Activated CD8-positive, alpha-beta memory T cell treated with anti-CD3 and anti-CD28 coated beads, Interleukin-2, amount 50 U/mL, for 48 hours (primary cell): Measurements from ENCODE around the gene BCL2.
"Not testable (repeated sequence)": the region's sequence is repeated elsewhere in the genome, so short reads cannot be mapped to it uniquely, and the experiment has no call there.

Source experiments
- DNase-seq: peaks from one replicate; pipeline ENCODE4 v3.0.0-alpha.2; 2020

Gene BCL2

DNA sequence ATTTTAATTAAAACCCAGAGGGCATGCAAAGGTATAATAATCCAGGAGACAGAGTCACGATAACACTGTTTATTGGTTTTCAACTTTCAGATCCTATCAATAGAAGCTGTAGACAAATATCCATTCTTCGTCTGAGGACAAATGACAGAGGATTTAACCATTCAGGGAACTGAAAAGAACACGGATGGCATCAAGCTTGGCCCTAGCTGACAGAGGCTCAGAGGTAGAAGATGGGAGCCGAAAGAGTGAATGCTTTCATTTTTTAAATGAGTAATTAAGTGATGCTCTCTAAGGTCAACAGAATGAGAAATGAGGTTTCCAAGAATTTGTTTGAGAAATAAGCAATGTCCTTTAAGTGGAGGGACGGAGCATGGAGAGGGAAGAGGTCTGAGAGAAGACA, 62.1 kb downstream of the BCL2 start:
- DNase-seq: no peak

DNA sequence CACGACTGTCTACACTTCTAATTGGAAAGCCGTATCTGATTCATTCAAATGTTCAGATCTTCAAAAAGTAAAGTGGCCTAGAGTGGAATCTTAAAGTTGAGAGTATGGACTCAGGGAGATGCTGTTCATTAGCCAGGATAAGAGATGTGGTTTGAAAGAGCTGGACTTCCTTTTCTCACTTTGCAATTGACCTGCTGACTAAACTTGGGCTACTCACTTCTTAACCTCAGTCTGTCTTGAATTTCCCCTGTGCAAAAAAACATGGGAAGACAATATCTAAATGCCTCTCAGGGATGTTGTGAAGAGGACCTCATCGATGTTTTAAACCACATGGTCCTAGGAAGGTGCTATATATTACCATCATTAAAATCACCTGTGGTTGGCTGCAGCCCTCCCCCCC, 64.1 kb downstream of the BCL2 start:
- no peak for DNase-seq

DNA sequence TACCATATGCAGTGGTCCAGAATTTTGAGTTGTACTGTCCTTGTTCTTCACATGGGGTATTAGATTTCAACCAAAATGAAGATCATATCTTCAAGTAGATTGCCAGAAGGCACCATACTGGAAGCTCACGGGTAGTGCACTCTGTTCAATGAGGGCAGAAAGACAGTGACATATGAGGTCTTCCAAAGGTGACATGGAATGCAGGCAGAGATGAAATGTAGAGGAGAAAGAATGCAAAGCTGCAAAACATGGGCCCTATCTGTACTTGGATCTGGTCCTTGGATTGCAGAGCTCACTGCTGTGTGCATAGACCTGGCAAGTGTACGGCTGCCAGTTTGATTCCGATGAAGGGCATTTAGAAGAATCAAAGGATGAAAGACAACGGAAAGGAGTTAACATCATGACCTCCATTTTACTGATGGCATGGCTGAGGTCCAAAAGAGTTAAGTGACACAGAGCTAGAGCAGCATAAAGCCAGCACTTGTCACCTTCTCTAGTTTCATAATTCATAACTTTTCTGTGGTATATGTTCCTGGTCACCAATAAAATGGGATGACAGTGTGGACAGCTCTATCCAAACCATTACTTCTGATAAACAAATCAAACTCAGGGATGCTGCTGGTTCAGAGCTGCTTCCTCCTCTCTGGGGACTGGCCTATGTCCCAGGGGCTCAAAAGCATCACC, 64.7 kb downstream of the BCL2 start:
- no peak for DNase-seq

DNA sequence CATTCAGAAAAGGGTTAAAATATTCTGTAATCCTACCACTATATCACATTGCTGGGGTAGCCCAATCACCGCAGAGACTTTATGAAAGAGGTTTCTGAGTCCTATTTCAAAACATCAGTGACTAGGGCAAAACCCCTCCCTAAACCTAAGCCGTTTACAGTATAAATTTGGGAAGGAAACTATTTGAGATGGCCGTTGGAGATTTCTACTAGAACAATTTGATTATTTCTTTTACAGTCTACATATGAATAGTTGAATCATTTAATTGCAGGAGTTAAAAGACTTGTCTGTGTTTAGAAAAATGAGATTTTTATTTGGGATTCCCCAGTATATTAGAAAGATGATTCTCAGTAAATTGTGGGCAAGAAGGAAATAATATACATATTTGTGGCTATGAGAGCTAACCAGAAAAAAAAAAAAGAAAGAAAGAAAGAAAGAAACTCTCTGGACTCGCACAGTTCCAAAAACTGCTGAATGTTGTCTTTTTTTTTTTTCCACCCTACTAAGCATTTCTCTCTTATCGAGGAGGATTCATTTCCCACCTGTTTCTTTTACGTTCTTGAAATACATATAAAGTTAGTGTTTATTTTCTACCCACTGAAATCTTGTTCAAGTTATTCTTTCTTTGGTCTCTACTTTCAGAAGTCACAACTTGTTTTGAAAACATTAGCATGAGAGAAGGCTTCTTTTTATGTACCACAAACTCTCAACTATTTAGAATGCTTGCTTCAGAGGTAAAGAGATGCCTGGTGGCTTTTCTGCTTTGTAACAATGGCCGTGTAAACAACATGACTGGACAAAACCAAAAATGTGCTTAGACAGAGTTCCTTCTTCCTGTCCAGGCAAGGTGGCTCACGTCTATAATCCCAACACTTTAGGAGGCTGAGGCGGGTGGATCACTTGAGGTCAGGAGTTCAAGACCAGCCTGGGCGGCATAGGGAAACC, 65.9 kb downstream of the BCL2 start:
- no peak for DNase-seq

DNA sequence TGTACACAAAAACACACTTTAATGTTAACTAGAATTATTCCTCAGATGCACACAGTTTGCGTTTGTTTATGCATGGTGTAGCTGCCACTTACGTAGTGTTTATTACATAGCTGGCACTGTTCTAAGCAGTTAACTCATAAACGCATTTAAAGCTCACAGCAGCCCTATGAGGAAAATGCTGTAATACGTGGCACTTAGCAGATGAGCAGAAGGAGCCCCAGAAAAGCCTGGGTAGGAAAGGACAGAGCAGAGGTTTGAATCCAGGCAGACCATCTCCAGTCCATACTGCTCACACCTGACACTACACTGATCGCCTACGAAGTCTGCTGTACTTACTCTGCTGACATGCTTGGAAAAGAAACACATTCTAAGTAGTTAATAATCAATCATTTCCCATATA, 66.6 kb downstream of the BCL2 start:
- no peak for DNase-seq

DNA sequence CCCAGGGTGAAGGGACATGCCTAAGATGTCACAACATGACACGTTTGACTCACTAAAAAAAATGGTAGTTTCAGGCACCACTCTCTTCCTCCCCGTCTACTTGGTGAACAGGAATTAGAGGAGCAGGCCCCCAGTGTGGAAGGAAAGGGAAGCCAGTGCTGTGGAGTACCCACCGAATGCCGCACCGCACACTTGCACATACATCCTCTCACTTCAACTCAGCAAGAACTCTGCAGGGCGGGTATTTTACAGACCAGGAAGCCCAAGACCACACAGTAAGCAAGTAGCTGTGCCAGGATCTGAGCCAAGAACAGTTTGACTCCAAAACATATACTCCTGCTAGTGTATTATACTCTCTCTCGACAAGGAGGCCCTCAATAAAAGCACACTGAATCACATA, 69.8 kb downstream of the BCL2 start:
- no peak for DNase-seq

DNA sequence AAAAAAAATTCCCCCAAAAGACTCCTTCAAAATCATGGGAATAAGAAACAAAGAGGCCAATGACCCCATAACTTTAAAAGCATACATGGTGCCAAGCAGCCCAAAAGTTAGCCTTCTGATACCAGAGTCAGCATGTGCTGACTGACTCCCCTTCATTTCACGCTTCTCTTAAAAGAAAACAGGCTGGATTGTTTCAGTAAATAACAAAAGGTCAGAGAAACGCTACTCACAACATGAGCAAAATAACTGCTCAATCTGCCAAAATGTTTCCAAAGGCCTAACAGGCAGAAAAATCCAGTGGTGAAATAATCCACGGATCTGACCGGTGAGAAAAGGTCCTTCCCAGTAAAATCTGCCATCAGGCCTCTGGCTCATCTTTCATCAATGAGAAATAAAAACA, 71.6 kb downstream of the BCL2 start:
- no peak for DNase-seq

DNA sequence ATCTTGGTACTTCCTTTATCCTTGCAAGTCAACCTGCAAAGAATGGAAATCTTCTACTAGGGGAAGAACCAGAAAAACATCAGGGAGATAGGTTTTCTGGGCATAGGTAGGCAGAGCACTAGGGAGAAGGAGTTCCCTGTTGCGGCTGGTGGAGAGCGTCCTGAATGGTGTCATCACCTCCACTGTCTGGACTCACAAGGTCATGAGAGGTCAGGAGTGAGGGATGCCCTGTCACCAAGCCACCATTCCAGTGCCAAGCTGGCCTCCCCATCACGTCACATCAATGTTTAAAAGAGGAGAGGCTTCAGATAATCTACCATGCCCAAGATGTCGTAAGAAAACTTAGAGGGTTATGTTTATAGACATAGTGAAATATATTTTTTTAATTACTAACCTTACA, 72.1 kb downstream of the BCL2 start:
- DNase-seq: no peak

DNA sequence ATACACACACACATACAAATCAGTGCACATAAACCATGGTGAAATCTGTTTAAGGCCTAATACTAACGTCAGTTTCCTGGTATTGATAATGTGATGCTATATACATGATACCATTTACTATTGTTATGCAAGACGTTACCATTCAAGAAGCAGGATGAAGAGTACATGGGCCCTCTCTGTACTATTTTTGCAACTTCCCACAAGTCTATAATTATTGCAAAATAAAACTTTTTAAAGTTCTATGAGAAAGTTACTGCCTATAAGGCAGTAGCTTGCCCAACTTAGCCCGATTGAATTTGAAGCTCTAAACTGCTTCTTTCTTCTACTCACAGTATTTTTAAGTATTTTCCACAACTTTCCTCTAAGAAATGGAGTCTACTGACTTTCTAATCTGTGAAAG, 74.0 kb downstream of the BCL2 start:
- DNase-seq: no peak

DNA sequence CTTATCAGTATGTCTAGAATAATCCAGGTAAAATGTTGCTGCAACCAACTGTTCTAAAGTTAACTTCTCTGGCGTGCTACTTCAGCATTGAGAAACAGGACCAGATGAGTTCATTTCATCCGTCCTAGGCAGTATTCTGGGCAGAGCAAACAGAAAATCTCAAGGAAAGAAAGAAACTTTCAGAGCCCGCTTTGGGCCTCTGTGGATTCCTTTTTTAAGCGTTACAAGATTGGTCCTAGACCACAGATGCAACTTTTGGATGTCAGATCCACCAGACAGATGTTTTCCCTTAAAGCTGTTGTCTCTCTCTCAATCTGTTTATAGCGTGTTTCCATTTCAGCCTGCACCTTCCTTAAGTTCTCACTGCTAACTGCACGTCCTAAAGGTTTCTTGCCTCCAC, 75.0 kb downstream of the BCL2 start:
- no peak for DNase-seq

DNA sequence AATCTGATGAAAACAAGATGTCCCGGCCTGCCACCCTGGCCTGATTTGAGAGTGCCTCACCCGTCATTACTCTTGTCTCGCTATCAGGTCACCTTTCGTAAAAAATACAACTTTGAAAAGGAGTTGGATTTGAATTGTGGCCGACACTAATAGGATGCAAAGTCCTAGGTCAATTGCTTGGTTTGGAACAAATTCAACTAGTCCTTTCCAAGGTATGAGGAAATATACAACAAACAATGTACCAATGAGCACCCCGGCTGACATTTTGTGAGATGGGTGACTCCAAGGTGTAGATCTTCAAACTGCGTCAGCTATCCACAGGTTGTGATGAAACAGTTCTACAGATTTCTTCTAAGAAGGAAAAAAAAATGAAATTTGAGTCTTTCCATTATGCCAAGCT, 77.8 kb downstream of the BCL2 start:
- no peak for DNase-seq

DNA sequence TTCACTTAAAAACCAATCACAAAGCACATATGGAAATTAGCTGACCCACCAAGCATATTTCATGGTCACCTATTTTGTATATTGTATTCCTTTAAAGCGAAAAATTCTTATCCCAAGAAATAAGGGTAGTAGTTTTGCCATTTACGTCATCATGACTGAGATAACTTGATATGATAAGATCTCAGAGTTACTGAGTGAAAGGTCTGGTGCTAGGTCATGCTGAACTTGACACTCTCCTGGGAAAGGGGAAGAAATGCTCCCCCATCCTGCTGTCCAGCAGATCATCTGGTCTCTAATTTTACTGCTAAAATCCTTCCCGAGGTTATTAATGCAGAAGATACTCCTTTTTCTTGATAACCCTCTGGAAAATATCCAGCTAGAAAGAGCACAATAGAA, 78.3 kb downstream of the BCL2 start:
- no peak for DNase-seq

DNA sequence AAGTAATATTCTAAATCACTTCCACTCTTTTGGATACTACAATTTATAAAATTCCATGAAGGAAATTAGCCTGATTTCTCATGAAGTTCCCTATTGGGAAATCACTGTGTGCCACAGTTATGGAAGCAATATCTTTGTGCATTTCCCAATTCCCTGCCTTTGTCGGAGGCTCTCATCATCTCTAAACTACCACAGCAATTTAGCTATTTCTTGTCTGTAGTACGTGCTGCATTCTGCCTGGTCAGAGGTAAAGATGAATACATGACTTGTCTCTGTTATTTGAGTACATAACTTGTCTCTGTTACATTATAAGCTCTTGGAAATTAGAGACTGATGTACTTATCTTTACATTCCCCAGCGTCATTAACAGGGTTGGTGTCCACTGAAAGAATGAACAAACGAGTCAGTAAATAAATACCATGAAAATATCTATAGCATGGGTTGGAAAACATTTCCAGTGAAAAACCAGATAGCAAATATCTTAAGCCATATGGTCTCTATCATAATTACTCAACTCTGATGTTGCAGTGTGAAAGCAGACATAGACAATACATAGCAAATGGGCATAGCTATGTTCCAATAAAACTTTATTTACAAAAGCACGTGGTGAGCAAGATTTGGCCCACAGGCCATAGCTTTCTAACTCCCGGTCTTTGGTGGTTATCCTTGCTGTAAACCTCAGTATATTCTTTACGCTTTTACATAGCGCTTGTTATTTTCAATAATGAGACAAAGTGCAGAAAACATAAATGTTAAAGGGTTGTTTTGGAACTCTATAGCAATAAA, 78.8 kb downstream of the BCL2 start:
- no peak for DNase-seq

DNA sequence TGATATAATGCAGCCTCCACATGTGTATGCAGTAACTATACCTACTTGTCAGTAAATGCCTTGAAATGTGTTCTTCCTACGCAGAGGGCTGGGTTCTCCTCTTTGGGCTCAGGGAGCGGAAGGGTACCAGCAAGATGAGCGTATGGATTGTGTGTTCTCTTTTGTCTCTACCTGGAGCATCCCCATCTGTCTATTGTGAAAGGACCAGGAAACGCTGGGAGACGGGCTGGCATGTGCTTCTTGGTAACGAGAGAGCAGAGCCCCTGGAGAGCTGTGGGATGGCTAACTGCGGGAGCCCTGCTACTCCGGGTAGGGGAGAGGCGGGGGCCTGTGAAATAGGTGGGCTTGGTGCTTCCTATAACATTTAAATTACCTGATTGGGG, 80.9 kb downstream of the BCL2 start:
- DNase-seq: no peak

DNA sequence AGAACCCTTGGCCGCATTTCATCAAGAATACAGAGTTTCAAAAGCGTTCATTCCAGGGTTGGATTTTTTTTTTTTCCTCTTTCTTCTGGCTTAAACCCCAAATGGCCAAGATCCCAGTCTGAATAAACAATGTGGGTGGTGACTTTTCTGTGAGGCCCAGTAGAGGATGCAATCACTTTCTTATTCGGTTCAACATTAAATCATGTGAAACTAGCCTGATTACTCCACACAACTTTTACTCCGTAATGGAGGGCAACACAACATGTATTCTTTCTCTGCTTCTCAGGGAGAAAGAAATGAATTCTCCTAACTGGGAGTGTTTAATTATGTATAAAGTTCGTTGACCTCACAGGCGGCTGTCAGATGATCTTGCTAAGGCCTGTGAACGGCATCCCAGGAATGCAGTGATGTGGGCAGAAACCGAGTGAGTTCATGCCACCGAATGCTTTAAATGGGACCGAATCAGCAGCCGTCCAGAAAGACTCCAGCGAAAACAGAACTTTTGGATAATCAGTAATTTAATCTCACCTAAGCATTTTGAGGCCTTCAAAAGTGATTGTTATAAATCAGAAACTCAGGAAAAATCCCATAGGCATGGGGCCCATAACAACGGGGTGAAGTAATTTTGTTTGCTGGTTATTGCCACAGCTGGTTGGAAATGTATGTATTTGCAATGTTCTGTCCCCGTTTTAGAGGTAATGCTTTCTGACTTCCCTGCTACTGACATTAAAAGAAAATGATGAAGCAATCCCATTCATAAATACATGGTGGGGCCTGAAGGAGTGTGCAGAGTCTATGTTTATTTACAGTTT, 81.5 kb downstream of the BCL2 start:
- no peak for DNase-seq

DNA sequence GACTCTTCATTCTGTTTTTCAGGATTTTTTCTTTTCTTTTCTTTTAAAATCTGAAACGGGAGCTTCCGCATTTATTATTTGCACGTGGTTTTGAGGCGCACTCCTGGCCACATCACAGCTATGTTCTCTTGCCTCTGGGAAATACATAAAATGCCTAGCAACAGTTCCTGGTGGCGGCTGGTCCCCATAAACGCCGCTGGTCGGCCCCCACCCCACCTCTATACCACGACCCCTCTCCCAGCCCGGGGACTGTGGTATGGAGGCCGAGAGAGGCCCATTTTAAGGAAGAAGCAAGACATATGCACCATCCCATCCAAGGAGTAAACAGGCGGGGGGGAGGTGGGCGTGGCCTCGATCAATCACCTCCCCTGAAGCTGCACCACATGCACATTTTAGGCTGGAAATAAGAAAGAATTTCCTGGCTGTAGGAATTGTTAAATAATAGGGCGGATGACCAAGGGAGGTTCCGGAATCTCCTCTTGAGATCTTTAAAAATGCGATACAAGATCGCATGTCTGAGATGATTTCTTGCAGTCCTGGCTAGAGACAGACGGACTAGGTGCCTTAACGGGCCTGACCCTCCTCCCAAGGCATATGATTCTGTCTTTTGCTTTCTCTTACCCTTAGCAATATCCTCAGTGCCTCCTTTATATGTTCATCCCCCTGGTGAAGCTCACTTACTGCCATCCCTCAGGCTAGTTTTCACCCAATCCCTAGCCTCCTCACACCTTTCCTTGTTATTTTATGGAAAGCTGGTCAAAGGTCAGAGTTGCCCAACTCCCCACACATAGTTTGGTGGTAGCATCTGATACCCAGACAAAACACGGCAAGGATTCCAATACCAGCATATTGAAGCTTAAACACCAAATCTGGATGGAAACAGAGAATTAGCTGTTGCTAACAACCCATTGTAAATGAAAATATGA, 82.4 kb downstream of the BCL2 start:
- DNase-seq: no peak

DNA sequence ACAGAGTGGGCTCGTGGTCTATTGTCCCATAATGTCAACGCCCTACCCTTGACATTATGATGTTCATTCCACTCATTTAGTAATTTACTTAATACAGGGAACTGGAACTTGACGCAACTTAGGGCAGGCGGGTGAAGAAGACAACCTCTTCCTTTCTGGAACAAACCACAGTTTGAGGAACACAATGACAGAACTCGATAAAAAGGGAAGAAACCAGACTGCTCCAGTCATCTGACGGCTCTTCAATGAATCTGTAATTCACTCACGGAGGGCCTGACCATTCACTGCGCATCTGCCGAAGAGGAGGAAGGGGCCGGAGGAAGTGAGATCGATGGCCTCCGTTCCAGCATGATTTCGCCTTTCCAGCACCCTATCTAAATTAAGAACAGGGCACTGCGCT, 83.2 kb downstream of the BCL2 start:
- DNase-seq: no peak

DNA sequence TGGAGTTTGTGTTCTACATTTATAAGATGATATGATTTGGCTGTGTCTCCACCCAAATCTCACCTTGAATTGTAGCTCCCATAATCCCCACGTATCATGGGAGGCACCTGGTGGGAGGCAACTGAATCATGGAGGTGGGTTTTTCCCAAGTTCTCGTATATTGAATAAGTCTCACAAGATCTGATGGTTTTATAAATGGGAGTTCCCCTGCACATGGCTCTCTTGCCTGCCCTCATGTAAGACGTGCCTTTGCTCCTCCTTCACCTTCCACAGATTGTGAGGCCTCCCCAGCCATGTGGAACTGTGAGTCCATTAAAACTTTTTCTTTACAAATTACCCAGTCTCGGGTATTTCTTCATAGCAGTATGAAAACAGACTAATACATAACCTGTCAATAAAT, 83.6 kb downstream of the BCL2 start:
- not testable (repeated sequence) for DNase-seq

DNA sequence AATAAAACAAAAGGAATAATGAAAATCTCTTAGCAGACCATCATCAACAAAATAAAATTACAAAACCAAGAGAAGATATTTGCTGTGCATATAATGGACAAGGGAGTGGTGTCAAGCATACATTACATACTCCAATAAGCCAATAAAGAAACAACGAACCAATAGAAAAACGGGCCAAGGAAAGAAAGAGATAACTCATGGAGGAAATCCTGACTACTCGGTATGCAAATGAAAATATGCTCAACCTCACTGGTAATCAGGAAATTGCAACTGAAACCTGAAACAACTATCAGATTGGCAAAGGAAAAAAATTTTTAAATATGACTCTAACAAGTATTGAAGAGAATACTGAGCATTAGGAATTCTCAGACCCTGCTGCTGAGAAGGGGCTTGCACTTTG, 84.7 kb downstream of the BCL2 start:
- DNase-seq: no peak

DNA sequence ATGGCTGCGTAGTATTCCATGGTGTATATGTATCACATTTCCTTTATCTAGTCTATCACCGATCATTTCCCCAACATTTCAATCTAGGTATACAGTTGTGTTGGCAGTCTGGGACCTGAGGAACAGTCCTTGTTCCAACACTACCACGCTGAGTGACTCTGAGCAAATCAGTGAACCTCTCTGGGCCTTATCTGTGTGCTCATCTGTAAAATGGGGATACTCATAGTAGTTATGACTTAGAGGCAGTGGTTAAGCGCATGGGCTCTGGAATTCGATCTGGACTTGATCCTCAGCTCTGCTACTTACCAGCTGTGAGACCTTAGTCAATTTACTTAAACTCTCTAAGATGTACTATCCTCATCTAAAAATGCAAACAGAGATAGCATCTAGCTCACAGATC, 85.1 kb downstream of the BCL2 start:
- DNase-seq: no peak

DNA sequence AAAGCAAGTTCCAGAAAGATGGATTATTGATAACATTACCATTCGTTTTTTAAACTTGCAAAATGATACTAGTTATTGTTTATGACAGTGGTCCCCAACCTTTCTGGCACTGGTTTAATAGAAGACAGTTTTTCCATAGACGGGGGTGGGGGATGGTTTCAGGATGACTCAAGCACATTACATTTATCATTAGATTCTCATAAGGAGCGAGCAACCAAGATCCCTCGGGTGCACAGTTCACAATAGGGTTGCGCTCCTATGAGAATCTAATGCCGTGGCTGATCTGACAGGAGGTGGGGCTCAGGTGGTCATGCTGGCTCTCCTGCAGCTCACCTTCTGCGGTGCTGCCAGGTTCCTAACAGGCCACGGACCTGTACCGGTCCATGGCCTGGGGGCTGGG, 86.2 kb downstream of the BCL2 start:
- DNase-seq: no peak

DNA sequence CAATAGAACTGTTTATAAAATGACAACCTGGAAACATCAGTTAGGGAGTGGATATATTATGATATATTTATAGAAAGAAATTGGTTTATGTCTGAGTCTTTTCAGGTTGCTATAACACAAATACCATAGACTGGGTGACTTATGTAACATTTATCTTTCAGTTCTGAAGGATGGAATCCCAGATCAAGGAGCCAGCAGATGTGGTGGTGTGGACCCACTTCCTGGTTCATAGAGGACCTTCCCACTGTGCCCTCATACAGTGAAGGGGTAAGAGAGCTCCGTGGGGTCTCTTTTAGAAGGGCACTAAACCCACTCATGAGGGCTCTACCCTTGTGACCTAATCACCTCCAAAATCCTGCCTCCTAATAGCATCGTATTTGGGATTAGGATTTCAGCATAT, 86.7 kb downstream of the BCL2 start:
- DNase-seq: no peak
